Caco-2 (cell line): ENCODE data around the gene KRTAP9-3. TPM values are rescaled to one million over a fixed set of nuclear protein-coding genes. Genes with fewer than 3 reads are reported as not detected.
"Not testable (repeated sequence)": the region's sequence is repeated elsewhere in the genome, so short reads cannot be mapped to it uniquely, and the experiment has no call there.

ENCODE experiments used
- BruUV-seq: library from RNA; stranded (reverse); fragments of 400-500 nt; replicated peaks from 2 replicates; lab custom pipeline; 2021; lab: Mats Ljungman, UMichigan
- CTCF ChIA-PET: fragments of 300-600 bp; sonication (Branson Sonifier 250); formaldehyde crosslinking; loops from one replicate; lab custom pipeline; 2022; ENCODE audit warnings: antibody characterized with exemption; lab: Charles Lee
- POLR2A ChIA-PET: fragments of 300-600 bp; sonication (Branson Sonifier 250); formaldehyde crosslinking; loops from one replicate; lab custom pipeline; 2022; ENCODE audit warnings: antibody characterized with exemption; lab: Charles Lee
- DNase-seq, 2 experiments: peaks; one replicate each; pipeline versions ENCODE4 v3.0.0 to v3.0.0-alpha.2; 2020 to 2022
- H3K27me3 ChIP-seq: replicated peaks from 2 replicates; pipeline ENCODE4 v1.6.0; 2011; ENCODE audit warnings: low read length; ENCODE audit not compliant: control insufficient read depth, insufficient read depth
- H3K36me3 ChIP-seq: 2 replicates; pipeline ENCODE4 v1.5.1; 2011; ENCODE audit warnings: low read length; ENCODE audit not compliant: control insufficient read depth, insufficient read depth
- H3K4me1 ChIP-seq: fragments of 250-450 bp; sonication (Bioruptor Pico); 2 replicates; pipeline ENCODE4 v1.5.1; 2020; ENCODE audit warnings: mild to moderate bottlenecking
- H3K4me3 ChIP-seq: 2 replicates; pipeline ENCODE4 v1.5.1; 2011; ENCODE audit warnings: low read depth, mild to moderate bottlenecking, control low read depth, low read length
- H3K9me3 ChIP-seq: fragments of 250-450 bp; sonication (Bioruptor Pico); 2 replicates; pipeline ENCODE4 v1.5.1; 2020; ENCODE audit warnings: mild to moderate bottlenecking, moderate library complexity
- H3K27ac Mint-ChIP-seq: one replicate; pipeline ENCODE4 v1.8.0; 2022; ENCODE audit warnings: mixed read lengths; ENCODE audit not compliant: unreplicated experiment
- H3K27me3 Mint-ChIP-seq: one replicate; pipeline ENCODE4 v1.8.0; 2022; ENCODE audit warnings: mixed read lengths; ENCODE audit not compliant: insufficient read depth, unreplicated experiment
- H3K36me3 Mint-ChIP-seq: one replicate; pipeline ENCODE4 v1.8.0; 2022; ENCODE audit warnings: mild to moderate bottlenecking, mixed read lengths; ENCODE audit not compliant: insufficient read depth, unreplicated experiment
- H3K4me1 Mint-ChIP-seq: one replicate; pipeline ENCODE4 v1.8.0; 2022; ENCODE audit warnings: low read depth, mixed read lengths; ENCODE audit not compliant: unreplicated experiment
- H3K4me3 Mint-ChIP-seq: one replicate; pipeline ENCODE4 v1.8.0; 2022; ENCODE audit warnings: mild to moderate bottlenecking, moderate library complexity, mixed read lengths; ENCODE audit not compliant: unreplicated experiment
- H3K9me3 Mint-ChIP-seq: one replicate; pipeline ENCODE4 v1.8.0; 2022; ENCODE audit warnings: mixed read lengths; ENCODE audit not compliant: unreplicated experiment
- intact Hi-C: fragments of 100-400 bp; cut with micrococcal nuclease; formaldehyde crosslinking; loops from one replicate; pipeline ENCODE4 v1.10.0; 2022; ENCODE audit not compliant: unreplicated experiment
- total RNA-seq: library from RNA; stranded (reverse); gene quantifications from 2 replicates; pipeline ENCODE4 v1.2.3, GENCODE V29; 2022
- TF ChIP-seq, protein P1 (sequence below), 2 experiments: fragments of 200-600 bp in 1 of 2; IDR thresholded peaks; 1 replicate in 1 of 2; 2 replicates in 1 of 2; pipeline versions ENCODE4 v1.5.1 to v1.8.0; 2011 to 2022; ENCODE audit warnings: antibody characterized with exemption in 1 of 2, control low read depth in 1 of 2, inconsistent platforms in 1 of 2, low read depth in 1 of 2, low read length in 1 of 2, mild to moderate bottlenecking in 1 of 2, moderate library complexity in 1 of 2; ENCODE audit not compliant: insufficient read depth in 1 of 2, severe bottlenecking in 1 of 2, unreplicated experiment in 1 of 2

The KRTAP9-3 gene
- total RNA-seq, 1 experiment from 2014 or later = not detected

DNA sequence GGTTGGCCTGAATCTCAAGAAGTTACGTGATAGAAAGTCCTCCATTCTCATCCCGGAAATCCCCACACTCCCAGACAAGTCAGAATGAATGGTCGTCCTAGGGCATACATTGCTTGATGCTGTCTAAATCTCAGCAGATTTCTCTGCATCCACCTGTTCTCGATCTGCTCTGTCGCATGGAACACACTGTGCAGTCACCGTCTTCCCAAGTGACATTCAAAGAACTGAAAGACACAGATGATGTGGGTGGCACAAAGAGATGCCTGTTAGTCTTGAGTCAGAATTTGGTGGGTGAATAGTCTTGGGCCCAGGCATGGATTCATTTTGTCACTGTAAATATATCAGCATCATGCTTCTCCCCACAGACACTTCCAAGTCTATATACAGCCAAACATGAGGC, 518 bp upstream of the KRTAP9-3 start:
- POLR2A ChIA-PET = no interaction called here
- H3K9me3 Mint-ChIP-seq = no peaks in the 10 kb centered on the region
- CTCF ChIA-PET = no interaction called here
- no peak overlapping the region for H3K4me3 ChIP-seq
- no peaks in the 10 kb centered on the region for H3K4me1 Mint-ChIP-seq
- peaks cover 4% of the 10 kb centered on the region for H3K27me3 Mint-ChIP-seq
- no peaks in the 10 kb centered on the region for H3K27me3 ChIP-seq
- intact Hi-C loops = no loop called here
- H3K4me1 ChIP-seq = no peaks in the 10 kb centered on the region
- no peaks in the 10 kb centered on the region for H3K36me3 ChIP-seq
- no peak overlapping the region for H3K4me3 Mint-ChIP-seq
- H3K9me3 ChIP-seq = no peaks in the 10 kb centered on the region
- H3K27ac Mint-ChIP-seq = no peak overlapping the region
- no TSS peak for BruUV-seq
- no peak for DNase-seq
- TF ChIP-seq, protein P1, sequence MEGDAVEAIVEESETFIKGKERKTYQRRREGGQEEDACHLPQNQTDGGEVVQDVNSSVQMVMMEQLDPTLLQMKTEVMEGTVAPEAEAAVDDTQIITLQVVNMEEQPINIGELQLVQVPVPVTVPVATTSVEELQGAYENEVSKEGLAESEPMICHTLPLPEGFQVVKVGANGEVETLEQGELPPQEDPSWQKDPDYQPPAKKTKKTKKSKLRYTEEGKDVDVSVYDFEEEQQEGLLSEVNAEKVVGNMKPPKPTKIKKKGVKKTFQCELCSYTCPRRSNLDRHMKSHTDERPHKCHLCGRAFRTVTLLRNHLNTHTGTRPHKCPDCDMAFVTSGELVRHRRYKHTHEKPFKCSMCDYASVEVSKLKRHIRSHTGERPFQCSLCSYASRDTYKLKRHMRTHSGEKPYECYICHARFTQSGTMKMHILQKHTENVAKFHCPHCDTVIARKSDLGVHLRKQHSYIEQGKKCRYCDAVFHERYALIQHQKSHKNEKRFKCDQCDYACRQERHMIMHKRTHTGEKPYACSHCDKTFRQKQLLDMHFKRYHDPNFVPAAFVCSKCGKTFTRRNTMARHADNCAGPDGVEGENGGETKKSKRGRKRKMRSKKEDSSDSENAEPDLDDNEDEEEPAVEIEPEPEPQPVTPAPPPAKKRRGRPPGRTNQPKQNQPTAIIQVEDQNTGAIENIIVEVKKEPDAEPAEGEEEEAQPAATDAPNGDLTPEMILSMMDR (IDR thresholded peaks at IDR 0.05; ENCODE audit: insufficient read depth in 1 of 2, low read depth in 1 of 2, low read length in 1 of 2, severe bottlenecking in 1 of 2, unreplicated experiment in 1 of 2) = no peak
- H3K36me3 Mint-ChIP-seq = no peaks in the 10 kb centered on the region

DNA sequence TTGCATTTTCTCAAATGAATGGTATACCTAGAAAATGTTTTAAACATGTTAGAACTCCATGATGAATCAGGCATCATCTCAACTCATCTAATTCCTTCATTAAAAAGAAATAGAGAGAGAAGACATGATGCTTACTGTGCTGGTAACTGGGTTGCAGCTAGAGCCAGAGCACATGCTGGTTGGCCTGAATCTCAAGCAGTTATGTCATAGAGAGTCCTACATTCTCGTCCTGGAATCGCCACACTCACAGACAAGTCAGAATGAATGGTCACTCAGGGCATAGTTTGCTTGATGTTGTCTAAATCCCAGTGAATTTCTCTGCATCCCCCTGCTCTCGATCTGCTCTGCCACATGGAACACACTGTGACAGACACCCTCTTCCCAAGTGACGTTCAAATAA, 4.9 kb downstream of the KRTAP9-3 start:
- H3K4me1 Mint-ChIP-seq, H3K9me3 ChIP-seq, intact Hi-C loops, H3K27me3 ChIP-seq, H3K4me3 ChIP-seq, BruUV-seq, H3K4me1 ChIP-seq, H3K36me3 Mint-ChIP-seq, H3K27ac Mint-ChIP-seq, H3K36me3 ChIP-seq, H3K4me3 Mint-ChIP-seq, CTCF ChIA-PET, DNase-seq, H3K27me3 Mint-ChIP-seq, POLR2A ChIA-PET: not testable (repeated sequence)
- peaks cover 10% of the 10 kb centered on the region for H3K9me3 Mint-ChIP-seq

DNA sequence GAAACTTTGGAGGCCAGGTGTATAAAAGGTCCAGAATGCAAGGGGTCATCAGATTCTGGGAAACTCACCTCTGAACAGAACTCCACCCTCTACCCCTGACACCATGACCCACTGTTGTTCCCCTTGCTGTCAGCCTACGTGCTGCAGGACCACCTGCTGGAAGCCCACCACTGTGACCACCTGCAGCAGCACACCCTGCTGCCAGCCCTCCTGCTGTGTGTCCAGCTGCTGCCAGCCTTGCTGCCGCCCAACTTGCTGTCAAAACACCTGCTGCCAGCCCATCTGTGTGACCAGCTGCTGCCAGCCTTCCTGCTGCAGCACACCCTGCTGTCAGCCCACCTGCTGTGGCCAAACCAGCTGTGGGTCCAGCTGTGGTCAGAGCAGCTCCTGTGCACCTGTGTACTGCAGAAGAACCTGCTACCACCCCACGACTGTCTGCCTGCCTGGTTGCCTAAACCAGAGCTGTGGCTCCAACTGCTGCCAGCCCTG, 5.7 kb downstream of the KRTAP9-3 start, which contains the start of gene KRTAP9-8:
KRTAP9-8 (plus strand) TSS at position 51 of the 489 bp plus-strand sequence; CDS start at position 104, 53 bp downstream.
- H3K4me1 Mint-ChIP-seq, intact Hi-C loops, H3K27me3 Mint-ChIP-seq, H3K27me3 ChIP-seq, H3K4me1 ChIP-seq, BruUV-seq, POLR2A ChIA-PET, H3K27ac Mint-ChIP-seq, H3K36me3 Mint-ChIP-seq, CTCF ChIA-PET, H3K36me3 ChIP-seq, DNase-seq, H3K4me3 Mint-ChIP-seq, H3K4me3 ChIP-seq, H3K9me3 ChIP-seq: not testable (repeated sequence)
- H3K9me3 Mint-ChIP-seq = peaks cover 19% of the 10 kb centered on the region

DNA sequence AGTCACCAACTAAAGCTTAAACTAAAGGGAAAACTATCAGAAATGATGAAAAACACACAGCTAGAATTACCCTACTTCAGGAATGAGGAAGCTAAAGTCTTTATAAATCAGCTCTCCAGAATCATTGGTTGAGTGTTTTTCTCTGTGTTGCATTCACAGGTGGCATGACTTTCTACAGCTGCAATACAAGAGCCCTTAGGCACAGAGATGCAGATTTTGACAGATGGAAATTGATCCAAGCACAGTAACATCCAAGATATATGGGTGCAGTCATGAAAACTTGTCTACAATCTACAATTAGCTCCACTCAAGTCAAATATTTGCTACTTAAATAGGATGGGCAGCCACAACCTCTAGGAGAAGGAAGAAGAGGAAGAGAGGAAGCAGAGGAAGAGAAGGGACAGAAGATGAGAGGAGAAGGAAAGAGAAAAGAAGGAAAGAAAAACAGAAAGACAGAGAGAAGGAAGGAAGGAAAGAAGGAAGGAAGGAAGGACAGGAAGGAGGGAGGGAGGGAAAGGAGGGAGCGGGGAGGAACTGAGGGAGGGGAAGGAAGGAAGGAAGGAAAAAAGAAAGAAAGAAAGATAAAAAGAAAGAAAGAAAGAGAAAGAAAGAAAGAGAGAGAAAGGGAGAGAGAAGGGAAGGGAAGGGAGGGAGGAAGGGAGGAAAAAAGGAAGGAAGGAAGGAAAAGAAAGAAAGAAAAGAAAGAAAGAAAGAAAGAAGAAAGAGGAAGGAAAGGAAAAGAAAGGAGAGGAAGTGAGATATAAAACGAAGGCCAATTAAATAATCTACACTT, 14.9 kb downstream of the KRTAP9-3 start:
- H3K36me3 Mint-ChIP-seq, H3K9me3 ChIP-seq, POLR2A ChIA-PET, intact Hi-C loops, H3K27me3 Mint-ChIP-seq, H3K4me1 Mint-ChIP-seq, DNase-seq, BruUV-seq, H3K4me3 ChIP-seq, H3K27me3 ChIP-seq, H3K36me3 ChIP-seq, H3K4me1 ChIP-seq, H3K27ac Mint-ChIP-seq, H3K4me3 Mint-ChIP-seq: not testable (repeated sequence)
- H3K9me3 Mint-ChIP-seq = peaks cover 12% of the 10 kb centered on the region
- CTCF ChIA-PET = interaction anchor here (0.6 kb wide), 1 partner anchor 441 kb away, joined by 3 read pairs; no protein-coding TSS in a partner anchor

DNA sequence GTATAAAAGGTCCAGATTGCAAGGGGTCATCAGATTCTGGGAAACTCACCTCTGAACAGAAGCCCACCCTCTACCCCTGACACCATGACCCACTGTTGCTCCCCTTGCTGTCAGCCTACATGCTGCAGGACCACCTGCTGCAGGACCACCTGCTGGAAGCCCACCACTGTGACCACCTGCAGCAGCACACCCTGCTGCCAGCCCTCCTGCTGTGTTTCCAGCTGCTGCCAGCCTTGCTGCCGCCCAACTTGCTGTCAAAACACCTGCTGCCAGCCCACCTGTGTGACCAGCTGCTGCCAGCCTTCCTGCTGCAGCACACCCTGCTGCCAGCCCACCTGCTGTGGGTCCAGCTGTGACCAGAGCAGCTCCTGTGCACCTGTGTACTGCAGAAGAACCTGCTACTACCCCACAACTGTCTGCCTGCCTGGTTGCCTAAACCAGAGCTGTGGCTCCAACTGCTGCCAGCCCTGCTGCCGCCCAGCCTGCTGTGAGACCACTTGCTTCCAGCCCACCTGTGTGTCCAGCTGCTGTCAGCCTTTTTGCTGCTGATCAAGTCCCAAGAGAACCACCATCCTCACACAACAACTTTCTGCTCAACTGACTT, 17.5 kb downstream of the KRTAP9-3 start, which contains the start of gene KRTAP9-4:
KRTAP9-4 (plus strand) TSS at position 51 of the 604 bp plus-strand sequence; CDS start at position 85, 34 bp downstream.
- H3K4me3 ChIP-seq, H3K4me3 Mint-ChIP-seq, H3K27me3 ChIP-seq, POLR2A ChIA-PET, BruUV-seq, H3K36me3 Mint-ChIP-seq, H3K4me1 ChIP-seq, H3K27ac Mint-ChIP-seq, H3K4me1 Mint-ChIP-seq, intact Hi-C loops, DNase-seq, H3K9me3 ChIP-seq, H3K36me3 ChIP-seq, CTCF ChIA-PET, H3K9me3 Mint-ChIP-seq: not testable (repeated sequence)
- H3K27me3 Mint-ChIP-seq = peaks cover 10% of the 10 kb centered on the region
